PFSK-1 (cell line): ENCODE results near the gene LIMS2.

Experiments used
- FOXP2 ChIP-seq: optimal IDR thresholded peaks from 2 replicates; pipeline ENCODE3; 2011; ENCODE audit warnings: borderline replicate concordance, control low read depth, inconsistent platforms; ENCODE audit not compliant: insufficient read depth; ENCODE audit errors: extremely low read length, extremely low read depth
- POLR2AphosphoS5 ChIP-seq: IDR thresholded peaks from 2 replicates; pipeline ENCODE4 v1.6.1; 2012; ENCODE audit warnings: low read depth, mild to moderate bottlenecking, control low read depth, low read length, moderate library complexity
- TF ChIP-seq, protein P1 (sequence below), 2 experiments: IDR thresholded peaks; 2 replicates each; pipeline versions ENCODE4 v1.6.1 to v1.8.0; 2011 to 2012; ENCODE audit warnings: low read depth in 2 of 2, low read length in 2 of 2, control low read depth in 1 of 2, inconsistent platforms in 1 of 2, mild to moderate bottlenecking in 1 of 2, moderate library complexity in 1 of 2; ENCODE audit not compliant: insufficient read depth in 1 of 2

DNA sequence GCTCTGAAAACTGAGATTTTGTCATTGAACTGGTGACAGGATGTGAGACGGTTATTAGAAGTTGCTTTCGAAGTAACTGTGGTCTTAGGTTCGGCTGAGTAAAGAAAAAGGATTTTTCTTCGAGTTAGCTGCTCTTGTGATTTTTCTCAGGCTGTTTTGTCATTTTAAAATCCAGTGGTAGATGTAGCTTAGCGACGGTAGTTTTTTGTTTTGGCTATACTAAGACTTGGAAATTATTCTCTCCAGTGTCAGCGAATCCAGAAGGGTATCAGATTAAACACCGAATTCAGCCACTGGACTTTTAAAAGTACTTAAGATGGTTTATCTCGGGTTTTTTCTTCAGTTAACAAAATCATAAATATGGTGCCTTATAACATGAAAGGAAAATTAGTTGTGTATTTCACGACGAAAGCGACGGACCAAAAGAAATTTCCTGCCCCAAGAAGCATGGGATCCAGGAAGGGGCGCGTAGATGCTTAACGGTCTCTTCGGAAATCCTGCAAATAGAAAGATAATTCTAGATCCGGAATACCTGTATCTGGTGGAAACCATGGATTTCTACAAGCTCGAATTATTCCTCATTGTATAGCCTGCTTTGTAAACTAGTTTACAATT is 27.2 kb upstream of the LIMS2 start:
- TF ChIP-seq POLR2AphosphoS5 (no peak), FOXP2 (no peak)
- TF ChIP-seq, protein P1, sequence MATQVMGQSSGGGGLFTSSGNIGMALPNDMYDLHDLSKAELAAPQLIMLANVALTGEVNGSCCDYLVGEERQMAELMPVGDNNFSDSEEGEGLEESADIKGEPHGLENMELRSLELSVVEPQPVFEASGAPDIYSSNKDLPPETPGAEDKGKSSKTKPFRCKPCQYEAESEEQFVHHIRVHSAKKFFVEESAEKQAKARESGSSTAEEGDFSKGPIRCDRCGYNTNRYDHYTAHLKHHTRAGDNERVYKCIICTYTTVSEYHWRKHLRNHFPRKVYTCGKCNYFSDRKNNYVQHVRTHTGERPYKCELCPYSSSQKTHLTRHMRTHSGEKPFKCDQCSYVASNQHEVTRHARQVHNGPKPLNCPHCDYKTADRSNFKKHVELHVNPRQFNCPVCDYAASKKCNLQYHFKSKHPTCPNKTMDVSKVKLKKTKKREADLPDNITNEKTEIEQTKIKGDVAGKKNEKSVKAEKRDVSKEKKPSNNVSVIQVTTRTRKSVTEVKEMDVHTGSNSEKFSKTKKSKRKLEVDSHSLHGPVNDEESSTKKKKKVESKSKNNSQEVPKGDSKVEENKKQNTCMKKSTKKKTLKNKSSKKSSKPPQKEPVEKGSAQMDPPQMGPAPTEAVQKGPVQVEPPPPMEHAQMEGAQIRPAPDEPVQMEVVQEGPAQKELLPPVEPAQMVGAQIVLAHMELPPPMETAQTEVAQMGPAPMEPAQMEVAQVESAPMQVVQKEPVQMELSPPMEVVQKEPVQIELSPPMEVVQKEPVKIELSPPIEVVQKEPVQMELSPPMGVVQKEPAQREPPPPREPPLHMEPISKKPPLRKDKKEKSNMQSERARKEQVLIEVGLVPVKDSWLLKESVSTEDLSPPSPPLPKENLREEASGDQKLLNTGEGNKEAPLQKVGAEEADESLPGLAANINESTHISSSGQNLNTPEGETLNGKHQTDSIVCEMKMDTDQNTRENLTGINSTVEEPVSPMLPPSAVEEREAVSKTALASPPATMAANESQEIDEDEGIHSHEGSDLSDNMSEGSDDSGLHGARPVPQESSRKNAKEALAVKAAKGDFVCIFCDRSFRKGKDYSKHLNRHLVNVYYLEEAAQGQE (IDR thresholded peaks at IDR 0.05; ENCODE audit: insufficient read depth in 1 of 2, low read depth in 2 of 2, low read length in 2 of 2), result no peak
